ENCODE results near the gene PARD3. TPM values are rescaled to one million over a fixed set of nuclear protein-coding genes. Genes with fewer than 3 reads are reported as not detected.

PARD3 gene
- total RNA-seq, 1 experiment from 2014 or later = 51.8 TPM

- H3K9me3 Mint-ChIP-seq = peaks cover 21% of the 10 kb centered on the region
- no peak overlapping the region for H3K4me3 Mint-ChIP-seq
- H3K27me3 Mint-ChIP-seq (ENCODE audit: low read depth) = no peaks in the 10 kb centered on the region
- no peak for TF ChIP-seq ZMAT4 (CRISPR knock-in tag; IDR thresholded peaks at IDR 0.05)
- no peak for TF ChIP-seq ZNF416 (CRISPR knock-in tag; IDR thresholded peaks at IDR 0.05)
- no peak for TF ChIP-seq TEAD4 (CRISPR knock-in tag; IDR thresholded peaks at IDR 0.05)
- TF ChIP-seq ZNF671 (CRISPR knock-in tag; IDR thresholded peaks at IDR 0.05) = no peak
- TF ChIP-seq ATF1 (CRISPR knock-in tag; IDR thresholded peaks at IDR 0.05) = no peak
- no peak for TF ChIP-seq ETV6 (CRISPR knock-in tag; IDR thresholded peaks at IDR 0.05)
- no peak for TF ChIP-seq NFE2L1 (CRISPR knock-in tag; IDR thresholded peaks at IDR 0.05)
- TF ChIP-seq E2F5 (CRISPR knock-in tag; IDR thresholded peaks at IDR 0.05) = no peak
- no peak for TF ChIP-seq ZNF425 (CRISPR knock-in tag; conservative IDR thresholded peaks at IDR 0.05)
- TF ChIP-seq ATF3 (CRISPR knock-in tag; conservative IDR thresholded peaks at IDR 0.05) = no peak
- no peak for TF ChIP-seq RORB (CRISPR knock-in tag; IDR thresholded peaks at IDR 0.05)
- no peak for TF ChIP-seq OVOL2 (CRISPR knock-in tag; IDR thresholded peaks at IDR 0.05; ENCODE audit: borderline replicate concordance)
- TF ChIP-seq SMAD4 (CRISPR knock-in tag; IDR thresholded peaks at IDR 0.05) = no peak
- no peak for TF ChIP-seq ELF4 (CRISPR knock-in tag; IDR thresholded peaks at IDR 0.05; ENCODE audit: low read depth)
- no peak for TF ChIP-seq ZNF121 (CRISPR knock-in tag; IDR thresholded peaks at IDR 0.05)
- no peak for TF ChIP-seq NR2C2 (CRISPR knock-in tag; IDR thresholded peaks at IDR 0.05)
- no peak for TF ChIP-seq TEAD1 (CRISPR knock-in tag; IDR thresholded peaks at IDR 0.05)
- ATAC-seq (no peak; the same call in 1 of the 2 replicates), DNase-seq (ENCODE audit: low spot score) (no peak)
- POLR2A ChIA-PET = no interaction called here
- H3K36me3 Mint-ChIP-seq = peaks cover 11% of the 10 kb centered on the region; the same call in 1 of the 2 replicates
- CTCF ChIA-PET = no interaction called here
- peaks cover 14% of the 10 kb centered on the region for H3K4me1 Mint-ChIP-seq
- no peak overlapping the region for H3K27ac Mint-ChIP-seq
Observed at GRCh38 chr10:34102237-34102673, 712.8 kb downstream of the PARD3 start.

GRCh38 chr10:34101001-34101400, 714.1 kb downstream of the PARD3 start:
- no peak for DNase-seq (ENCODE audit: low spot score)
- Mint-ChIP-seq H3K27me3 (ENCODE audit: low read depth) (no peaks in the 10 kb centered on the region), H3K36me3 (peaks cover 11% of the 10 kb centered on the region; the same call in 1 of the 2 replicates), H3K4me1 (peaks cover 14% of the 10 kb centered on the region), H3K9me3 (peaks cover 24% of the 10 kb centered on the region), H3K4me3 (no peak overlapping the region), H3K27ac (no peak overlapping the region)
- ChIA-PET CTCF (no interaction called here), POLR2A (no interaction called here)
- ATAC-seq = no peak
- TF ChIP-seq ZMAT4 (CRISPR knock-in tag; IDR thresholded peaks at IDR 0.05) (no peak), ZNF532 (CRISPR knock-in tag; IDR thresholded peaks at IDR 0.05; ENCODE audit: borderline replicate concordance) (no peak), ZNF317 (CRISPR knock-in tag; IDR thresholded peaks at IDR 0.05; ENCODE audit: borderline replicate concordance, low read depth) (no peak), AFF4 (CRISPR knock-in tag; IDR thresholded peaks at IDR 0.05; ENCODE audit: borderline replicate concordance) (no peak), SMAD4 (CRISPR knock-in tag; IDR thresholded peaks at IDR 0.05) (no peak), TP53 (CRISPR knock-in tag; IDR thresholded peaks at IDR 0.05) (no peak)
